BLaER1 treated with 17β-estradiol and CSF1 and Interleukin-3, amounts not matched to agents 10 nM and 100 nM (cell line): ENCODE measurements around the gene ANAPC13.

ENCODE experiments used
- H3K27ac ChIP-seq, 11 experiments: shearing (Covaris generic); formaldehyde crosslinking; 2 replicates each; pipeline ENCODE4 v1.8.1; 2022
- H3K27me3 ChIP-seq, 11 experiments: shearing (Covaris generic); formaldehyde crosslinking; 2 replicates each; pipeline ENCODE4 v1.8.1; 2022
- H3K36me3 ChIP-seq, 11 experiments: shearing (Covaris generic); formaldehyde crosslinking; 2 replicates each; pipeline ENCODE4 v1.8.1; 2022
- H3K4me1 ChIP-seq, 10 experiments: shearing (Covaris generic); formaldehyde crosslinking; 2 replicates each; pipeline ENCODE4 v1.8.1; 2022
- H3K4me2 ChIP-seq, 11 experiments: shearing (Covaris generic); formaldehyde crosslinking; 2 replicates each; pipeline ENCODE4 v1.8.1; 2022
- H3K4me3 ChIP-seq, 10 experiments: shearing (Covaris generic); formaldehyde crosslinking; 2 replicates each; pipeline ENCODE4 v1.8.1; 2022
- H3K9ac ChIP-seq, 11 experiments: shearing (Covaris generic); formaldehyde crosslinking; 2 replicates each; pipeline ENCODE4 v1.8.1; 2022
- H3K9me3 ChIP-seq, 11 experiments: shearing (Covaris generic); formaldehyde crosslinking; replicated peaks in 1 of 11; 2 replicates each; pipeline ENCODE4 v1.8.1; 2022
- H4K20me1 ChIP-seq, 11 experiments: shearing (Covaris generic); formaldehyde crosslinking; 2 replicates each; pipeline ENCODE4 v1.8.1; 2022
- Cebpa-rat ChIP-seq, 11 experiments: shearing (Covaris generic); IDR thresholded peaks; 2 replicates each; pipeline ENCODE4 v1.8.1; 2022

Gene ANAPC13

DNA sequence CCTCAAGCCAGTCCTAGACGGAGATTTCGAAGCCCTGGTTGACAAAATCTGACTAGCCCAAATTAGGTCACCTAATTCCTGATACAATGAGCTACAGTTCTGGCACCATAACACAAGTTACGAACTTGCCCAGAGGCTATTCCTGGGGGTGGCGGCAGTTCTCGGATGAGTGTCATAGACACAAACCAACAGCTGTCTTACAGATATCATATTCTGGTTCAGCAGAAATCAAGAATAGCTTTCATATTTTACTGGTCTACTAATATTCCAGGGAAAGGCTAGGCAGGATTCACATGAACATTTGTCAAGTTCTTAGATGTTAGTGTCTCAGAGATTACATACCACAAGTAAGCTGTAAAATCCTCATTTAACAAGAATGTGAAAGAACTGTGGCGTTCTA lies 8.8 kb downstream of the ANAPC13 start:
- Histone ChIP-seq H3K4me1 (peaks cover 0 to 8% (median 0%) of the 10 kb centered on the region in 10 experiments; a peak in 6 of 20 replicates), H3K27me3 (no peaks in the 10 kb centered on the region), H3K9ac (no peak overlapping the region), H3K9me3 (no peaks in the 10 kb centered on the region), H3K36me3 (peaks cover 54 to 69% (median 63%) of the 10 kb centered on the region in 11 experiments), H4K20me1 (peaks cover 0 to 13% (median 0%) of the 10 kb centered on the region in 11 experiments; a peak in 4 of 22 replicates), H3K4me2 (no peak overlapping the region), H3K4me3 (no peak overlapping the region), H3K27ac (no peak overlapping the region)
- TF ChIP-seq Cebpa-rat (IDR thresholded peaks at IDR 0.05) = no peak

DNA sequence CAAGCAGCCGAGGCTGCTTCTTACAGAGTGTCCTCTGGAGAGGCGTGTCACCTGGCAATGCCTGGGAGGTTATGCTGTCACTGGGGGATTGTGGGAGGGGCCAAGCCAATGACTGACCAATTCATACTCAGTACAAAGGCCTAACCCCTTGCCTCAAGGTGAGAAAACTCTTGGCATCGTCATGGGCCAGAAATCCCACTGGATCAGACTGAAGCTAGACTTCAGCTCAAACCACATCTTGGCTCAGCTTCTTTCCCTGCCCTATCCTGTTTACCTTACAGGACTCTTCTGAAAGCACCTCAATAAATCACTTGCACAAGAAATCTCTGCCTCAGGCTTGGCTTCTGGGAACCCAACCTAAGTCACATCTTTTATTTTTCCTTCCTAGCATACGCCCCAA lies 9.5 kb downstream of the ANAPC13 start:
- Histone ChIP-seq H4K20me1 (peaks cover 0 to 13% (median 0%) of the 10 kb centered on the region in 11 experiments; a peak in 4 of 22 replicates), H3K4me2 (no peak overlapping the region), H3K27me3 (no peaks in the 10 kb centered on the region), H3K27ac (no peak overlapping the region), H3K9ac (peak overlapping the region in 1 of 11 experiments; percentile 0; a peak in 1 of 22 replicates), H3K9me3 (no peaks in the 10 kb centered on the region), H3K4me3 (no peak overlapping the region), H3K36me3 (peaks cover 48 to 62% (median 56%) of the 10 kb centered on the region in 11 experiments), H3K4me1 (0 out of 20 replicates have a peak, but pooled peaks cover 0 to under 1% (median 0%) of the 10 kb centered on the region in 10 experiments)
- no peak for TF ChIP-seq Cebpa-rat (IDR thresholded peaks at IDR 0.05)

DNA sequence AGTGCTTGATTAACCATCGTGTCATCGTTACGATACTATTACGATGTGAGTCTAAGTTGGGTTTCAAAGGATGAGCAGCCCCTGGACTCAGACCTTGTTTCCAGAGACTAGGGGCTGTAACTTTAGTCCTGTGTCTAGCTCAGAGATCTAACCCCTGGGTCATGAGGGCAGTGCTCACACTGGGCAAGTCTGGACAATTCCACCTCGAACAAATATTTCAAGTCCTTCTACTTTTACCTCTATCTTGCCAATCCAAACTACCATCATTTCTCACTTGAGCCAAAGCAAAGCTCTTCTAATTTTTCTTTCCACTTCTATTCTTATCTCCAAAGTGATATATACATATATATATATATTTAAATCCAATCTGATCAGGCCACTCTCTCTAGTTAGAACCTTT lies 10.8 kb downstream of the ANAPC13 start:
- H3K27me3 ChIP-seq = no peaks in the 10 kb centered on the region
- H3K36me3 ChIP-seq = peaks cover 35 to 49% (median 43%) of the 10 kb centered on the region in 11 experiments
- H3K4me1 ChIP-seq = no peaks in the 10 kb centered on the region
- no peak for TF ChIP-seq Cebpa-rat (IDR thresholded peaks at IDR 0.05)
- no peak overlapping the region for H3K4me3 ChIP-seq
- no peak overlapping the region for H3K27ac ChIP-seq
- no peaks in the 10 kb centered on the region for H3K9me3 ChIP-seq
- no peak overlapping the region for H3K4me2 ChIP-seq
- H3K9ac ChIP-seq = no peak overlapping the region
- H4K20me1 ChIP-seq = peaks cover 0 to 13% (median 0%) of the 10 kb centered on the region in 11 experiments; a peak in 4 of 22 replicates

DNA sequence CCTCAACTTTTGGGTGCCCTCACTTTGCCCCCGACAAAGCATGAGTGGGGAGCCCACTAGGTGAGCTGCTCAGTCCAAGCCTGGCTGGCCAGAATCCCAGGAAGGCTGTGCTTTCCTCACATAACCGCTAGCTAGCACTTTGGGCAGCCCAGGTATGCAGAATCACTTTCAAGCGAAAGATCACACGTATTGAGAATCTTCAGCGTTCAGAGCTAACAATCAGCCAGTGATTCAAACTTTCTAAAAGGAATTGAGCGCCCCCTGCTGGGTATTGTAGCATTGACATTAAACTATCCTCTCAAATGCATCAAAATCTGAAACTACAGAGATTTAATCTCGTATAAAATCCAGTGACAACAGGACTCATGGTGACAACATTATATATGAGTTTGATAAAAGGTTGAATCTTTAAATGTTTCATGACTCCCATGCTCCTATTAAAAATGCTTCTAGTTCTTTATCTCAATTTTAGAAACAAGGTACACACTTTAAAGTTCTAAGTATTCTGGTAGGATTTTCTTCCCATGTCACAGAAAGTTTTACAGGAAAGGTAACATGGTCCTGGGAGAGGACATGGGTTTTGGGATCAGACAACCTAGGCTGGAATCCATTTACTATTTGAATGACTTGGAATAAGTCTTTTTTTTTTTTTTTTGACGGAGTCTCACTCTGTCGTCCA lies 11.8 kb downstream of the ANAPC13 start:
- Histone ChIP-seq H3K4me1 (peaks cover 0 to 2% (median 0%) of the 10 kb centered on the region in 10 experiments; a peak in 3 of 20 replicates), H3K9ac (no peak overlapping the region), H3K27ac (no peak overlapping the region), H3K36me3 (peaks cover 30 to 45% (median 37%) of the 10 kb centered on the region in 11 experiments), H4K20me1 (peaks cover 0 to 9% (median 0%) of the 10 kb centered on the region in 11 experiments; a peak in 4 of 22 replicates), H3K4me3 (no peak overlapping the region), H3K4me2 (no peak overlapping the region), H3K27me3 (no peaks in the 10 kb centered on the region), H3K9me3 (no peaks in the 10 kb centered on the region)
- no peak for TF ChIP-seq Cebpa-rat (IDR thresholded peaks at IDR 0.05)

DNA sequence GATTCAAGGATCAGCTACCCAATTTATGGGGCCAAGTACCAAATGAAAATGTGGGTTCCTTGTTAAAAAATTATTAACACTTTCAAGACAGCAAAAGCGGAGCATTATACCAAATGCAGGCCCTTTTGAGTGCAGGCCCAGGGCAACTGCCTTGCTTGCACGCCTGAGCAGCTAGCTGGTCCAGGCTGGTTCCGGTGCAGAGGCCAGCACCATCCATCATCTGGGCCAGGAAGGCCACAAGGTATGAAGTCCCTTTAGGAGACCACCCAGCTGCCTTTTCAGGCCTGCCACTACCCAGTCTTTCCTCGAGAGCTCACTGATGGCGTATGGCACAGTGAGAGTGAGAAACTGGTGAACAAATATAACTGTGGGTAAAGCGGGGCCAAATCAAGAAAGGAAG lies 13.0 kb downstream of the ANAPC13 start:
- Histone ChIP-seq H3K9me3 (no peaks in the 10 kb centered on the region), H3K27me3 (no peaks in the 10 kb centered on the region), H3K4me1 (peaks cover 0 to 13% (median 0%) of the 10 kb centered on the region in 10 experiments; a peak in 6 of 20 replicates), H3K4me3 (no peak overlapping the region), H4K20me1 (peaks cover 0 to 7% (median 0%) of the 10 kb centered on the region in 11 experiments; a peak in 4 of 22 replicates), H3K36me3 (peaks cover 18 to 33% (median 25%) of the 10 kb centered on the region in 11 experiments), H3K9ac (no peak overlapping the region), H3K4me2 (no peak overlapping the region), H3K27ac (no peak overlapping the region)
- TF ChIP-seq Cebpa-rat (IDR thresholded peaks at IDR 0.05) = no peak

DNA sequence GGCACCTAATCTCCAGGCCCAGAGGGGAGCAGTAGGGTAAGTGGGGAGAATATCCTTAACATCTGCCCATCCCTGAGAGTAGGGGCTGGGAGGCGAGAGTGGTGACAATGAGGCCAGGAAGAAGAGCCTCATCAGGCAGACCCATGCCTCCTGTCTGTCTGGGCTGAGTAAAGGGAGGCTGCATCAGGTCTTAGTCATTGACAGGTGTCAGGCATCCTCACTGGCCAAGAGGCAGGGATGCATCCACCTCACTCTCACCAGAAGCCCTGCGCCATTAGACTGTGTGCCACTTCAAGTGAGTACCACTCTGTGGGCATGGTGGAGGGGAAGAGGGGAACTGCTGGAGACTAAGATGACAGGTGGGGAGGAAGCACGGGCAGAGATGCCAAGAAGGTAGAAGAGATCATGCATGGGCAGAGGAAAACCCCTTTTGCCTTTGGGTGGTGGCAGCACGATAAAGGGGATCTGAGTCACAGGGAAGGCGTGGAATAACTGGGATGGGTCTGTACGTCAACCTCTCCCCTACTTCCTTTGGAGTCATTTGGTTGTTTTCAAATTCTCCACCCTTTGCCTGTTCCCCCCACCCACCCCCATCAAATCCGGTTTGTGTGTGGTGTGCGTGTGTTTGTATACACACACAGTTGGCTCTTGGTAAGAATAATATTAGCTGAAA lies 14.1 kb downstream of the ANAPC13 start:
- H3K27me3 ChIP-seq = no peaks in the 10 kb centered on the region
- no peak for TF ChIP-seq Cebpa-rat (IDR thresholded peaks at IDR 0.05)
- no peak overlapping the region for H3K27ac ChIP-seq
- no peaks in the 10 kb centered on the region for H3K9me3 ChIP-seq
- H3K4me1 ChIP-seq = peaks cover 0 to 21% (median 6%) of the 10 kb centered on the region in 10 experiments; a peak in 8 of 20 replicates
- H4K20me1 ChIP-seq = peaks cover 0 to 7% (median 0%) of the 10 kb centered on the region in 11 experiments; a peak in 4 of 22 replicates
- no peak overlapping the region for H3K4me3 ChIP-seq
- peaks cover 6 to 21% (median 13%) of the 10 kb centered on the region in 11 experiments for H3K36me3 ChIP-seq
- H3K4me2 ChIP-seq = no peak overlapping the region
- H3K9ac ChIP-seq = no peak overlapping the region

DNA sequence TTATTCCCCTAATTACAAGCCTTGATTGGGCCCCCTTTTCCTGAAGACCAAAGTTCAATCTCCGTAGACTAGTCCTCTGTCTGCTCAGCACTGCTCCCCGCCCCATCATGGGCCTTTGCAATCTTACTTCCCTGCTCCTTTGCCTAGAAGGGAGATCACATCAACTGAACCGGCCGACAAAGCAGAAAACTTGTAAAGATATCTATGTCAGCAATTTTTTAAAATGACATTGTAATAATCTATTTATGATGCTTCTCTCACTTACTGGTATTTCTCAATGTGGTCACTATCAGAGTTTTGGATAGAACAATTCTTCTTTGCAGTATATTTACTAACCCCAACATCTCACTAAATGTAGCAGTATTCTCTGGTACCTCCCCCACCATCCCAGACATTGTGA lies 17.3 kb downstream of the ANAPC13 start:
- Histone ChIP-seq H3K27ac (no peak overlapping the region), H3K9ac (no peak overlapping the region), H3K9me3 (no peaks in the 10 kb centered on the region), H3K4me2 (peak overlapping the region in 3 of 11 experiments; percentile 25 to 51 (median 30); a peak in 4 of 22 replicates), H3K36me3 (peaks cover 0 to 10% (median 0%) of the 10 kb centered on the region in 11 experiments; a peak in 3 of 22 replicates), H3K4me3 (no peak overlapping the region), H4K20me1 (peaks cover 0 to 7% (median 0%) of the 10 kb centered on the region in 11 experiments; a peak in 2 of 22 replicates), H3K4me1 (peaks cover 0 to 21% (median 6%) of the 10 kb centered on the region in 10 experiments; a peak in 8 of 20 replicates), H3K27me3 (no peaks in the 10 kb centered on the region)
- TF ChIP-seq Cebpa-rat (IDR thresholded peaks at IDR 0.05) = no peak

DNA sequence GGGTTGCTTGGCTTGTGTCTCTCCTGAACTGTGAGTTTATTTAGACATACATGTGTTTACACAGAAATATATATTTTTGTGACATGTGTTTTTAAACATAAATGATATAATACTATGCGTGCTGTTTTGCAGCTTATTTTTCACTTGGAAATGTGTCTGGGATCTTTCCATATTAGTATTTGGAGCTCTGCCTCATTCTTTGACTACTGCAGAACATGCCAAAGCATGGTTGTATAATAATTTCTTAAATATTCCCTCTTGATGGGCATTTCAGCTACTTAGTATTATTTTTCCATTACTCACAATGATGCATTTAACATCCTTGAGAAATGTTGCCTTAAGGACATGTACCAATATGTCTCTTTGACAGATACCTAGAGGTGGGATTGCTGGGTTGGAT lies 19.5 kb downstream of the ANAPC13 start:
- no peak for TF ChIP-seq Cebpa-rat (IDR thresholded peaks at IDR 0.05)
- Histone ChIP-seq H3K36me3 (no peaks in the 10 kb centered on the region), H3K9me3 (no peaks in the 10 kb centered on the region), H4K20me1 (no peaks in the 10 kb centered on the region), H3K27me3 (no peaks in the 10 kb centered on the region), H3K4me1 (peaks cover 0 to 21% (median 6%) of the 10 kb centered on the region in 10 experiments; a peak in 8 of 20 replicates), H3K27ac (no peak overlapping the region), H3K9ac (no peak overlapping the region), H3K4me3 (no peak overlapping the region), H3K4me2 (no peak overlapping the region)

DNA sequence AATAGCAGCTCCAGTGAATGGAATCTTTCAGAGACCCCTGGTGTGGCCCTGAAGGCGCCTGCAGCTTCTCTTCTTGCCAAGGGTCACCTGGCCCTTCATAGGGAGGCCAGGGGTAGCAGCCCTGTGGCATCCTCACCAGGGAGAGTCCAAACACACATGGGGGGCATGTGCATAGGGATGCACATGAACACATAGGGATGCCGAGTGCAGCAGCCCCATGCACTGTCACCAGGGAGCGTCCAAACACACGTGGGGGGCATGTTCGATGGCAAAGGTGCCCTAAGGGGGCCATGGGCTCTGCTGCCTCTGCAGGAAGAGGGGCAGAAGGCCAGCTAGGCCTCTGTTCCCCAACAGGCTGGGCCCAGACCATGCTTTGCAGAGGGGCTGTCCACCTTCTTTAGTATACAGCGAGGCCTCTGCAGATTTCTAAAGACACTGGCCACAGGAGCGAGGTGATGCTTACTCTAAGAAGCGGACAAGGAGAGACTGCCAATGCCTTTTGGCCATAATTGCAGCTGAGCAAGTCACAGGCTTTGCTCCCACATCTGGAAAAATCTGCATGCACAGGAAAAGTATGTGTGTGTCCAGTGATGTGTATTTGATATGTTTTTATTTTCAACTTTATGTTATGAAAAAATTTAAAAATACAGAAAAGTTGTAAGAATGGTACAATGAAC lies 21.0 kb downstream of the ANAPC13 start:
- Histone ChIP-seq H3K27me3 (no peaks in the 10 kb centered on the region), H3K4me3 (no peak overlapping the region), H3K9me3 (no peaks in the 10 kb centered on the region), H4K20me1 (no peaks in the 10 kb centered on the region), H3K4me2 (no peak overlapping the region), H3K9ac (no peak overlapping the region), H3K4me1 (peaks cover 0 to 21% (median 6%) of the 10 kb centered on the region in 10 experiments; a peak in 8 of 20 replicates), H3K27ac (no peak overlapping the region), H3K36me3 (no peaks in the 10 kb centered on the region)
- TF ChIP-seq Cebpa-rat (IDR thresholded peaks at IDR 0.05) = no peak
